Erythroblast (primary cell): ENCODE results near the gene ANLN.

Experiments used
- GATA1 ChIP-seq: IDR thresholded peaks from 2 replicates; pipeline ENCODE4 v1.6.1; 2011; ENCODE audit warnings: low read depth, mild to moderate bottlenecking, control low read depth, low read length, moderate library complexity
- POLR2A ChIP-seq: IDR thresholded peaks from 2 replicates; pipeline ENCODE4 v1.6.1; 2011; ENCODE audit warnings: mild to moderate bottlenecking, low read length

DNA sequence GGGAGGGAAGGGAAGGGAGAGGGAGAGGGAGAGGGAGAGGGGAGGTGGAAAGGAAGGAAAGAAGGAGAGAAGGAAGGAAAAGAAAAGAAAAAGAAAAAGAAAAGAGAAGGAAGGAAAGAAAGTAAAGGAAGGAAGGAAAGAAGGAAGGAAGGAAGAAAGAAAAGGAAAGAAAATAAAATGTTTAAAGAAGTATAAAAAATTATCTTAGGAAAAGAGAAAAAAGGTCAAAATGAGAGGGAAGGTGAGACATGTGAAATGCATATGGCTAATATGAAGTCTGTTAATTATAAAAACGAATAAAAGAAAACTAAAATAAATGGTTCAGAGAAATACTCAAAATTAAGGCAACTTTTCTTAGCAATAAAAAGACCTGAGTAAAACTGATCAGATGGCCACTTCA lies 46.1 kb upstream of the ANLN start:
- no peak for TF ChIP-seq POLR2A
- no peak for TF ChIP-seq GATA1
